Measurements from ENCODE around the gene FAM25C.
"Not testable (repeated sequence)": the region's sequence is repeated elsewhere in the genome, so short reads cannot be mapped to it uniquely, and the experiment has no call there.

Gene FAM25C

GRCh38 chr10:47999691-48000090 is at the start of gene FAM25C:
Gene FAM25C, minus strand, starts transcription at chr10:47999791. Its CDS starts 26 bp downstream, at chr10:47999765.
- DNase-seq, result not testable (repeated sequence)

GRCh38 chr10:48044557-48044956 is 45.0 kb upstream of the FAM25C start:
- DNase-seq, result not testable (repeated sequence)

- DNase-seq, result not testable (repeated sequence)
These were observed 31.8 kb upstream of the FAM25C start for GRCh38 chr10:48031390-48031789.

GRCh38 chr10:48002306-48002705 is 2.7 kb upstream of the FAM25C start:
- DNase-seq, result not testable (repeated sequence)

GRCh38 chr10:47994045-47994444 is 5.5 kb downstream of the FAM25C start:
- not testable (repeated sequence) for DNase-seq

- DNase-seq, result not testable (repeated sequence)
These were observed 7.0 kb downstream of the FAM25C start for GRCh38 chr10:47992560-47992959.

- not testable (repeated sequence) for DNase-seq
These were observed 7.9 kb downstream of the FAM25C start for GRCh38 chr10:47991706-47992105.

GRCh38 chr10:47990097-47990496 is 9.5 kb downstream of the FAM25C start:
- not testable (repeated sequence) for DNase-seq

- not testable (repeated sequence) for DNase-seq
These were observed 10.0 kb downstream of the FAM25C start for GRCh38 chr10:47989542-47989950.

- not testable (repeated sequence) for DNase-seq
These were observed 10.7 kb downstream of the FAM25C start for GRCh38 chr10:47988718-47989541.

- not testable (repeated sequence) for DNase-seq
These were observed 11.6 kb downstream of the FAM25C start for GRCh38 chr10:47987952-47988351.

- DNase-seq, result not testable (repeated sequence)
These were observed 13.0 kb downstream of the FAM25C start for GRCh38 chr10:47986413-47987230.

- not testable (repeated sequence) for DNase-seq
These were observed 24.2 kb downstream of the FAM25C start for GRCh38 chr10:47975409-47975808.

GRCh38 chr10:47973131-47973530 is 26.5 kb downstream of the FAM25C start:
- DNase-seq, result not testable (repeated sequence)

GRCh38 chr10:47972077-47972476 is 27.5 kb downstream of the FAM25C start:
- DNase-seq, result not testable (repeated sequence)

- DNase-seq, result not testable (repeated sequence)
These were observed 28.0 kb downstream of the FAM25C start for GRCh38 chr10:47971598-47971997.

GRCh38 chr10:47970047-47970446 is 29.5 kb downstream of the FAM25C start:
- DNase-seq, result not testable (repeated sequence)

- not testable (repeated sequence) for DNase-seq
These were observed 30.6 kb downstream of the FAM25C start for GRCh38 chr10:47968988-47969387.

- DNase-seq, result not testable (repeated sequence)
These were observed 35.1 kb downstream of the FAM25C start for GRCh38 chr10:47964280-47965063.

GRCh38 chr10:47962785-47963184 is 36.8 kb downstream of the FAM25C start:
- not testable (repeated sequence) for DNase-seq

- DNase-seq, result not testable (repeated sequence)
These were observed 38.9 kb downstream of the FAM25C start for GRCh38 chr10:47960699-47961098.

GRCh38 chr10:47959677-47960076 is 39.9 kb downstream of the FAM25C start:
- DNase-seq, result not testable (repeated sequence)

GRCh38 chr10:47957158-47957557 is 42.4 kb downstream of the FAM25C start:
- not testable (repeated sequence) for DNase-seq
